Upper lobe of right lung (tissue), 1 donor: ENCODE data around the gene EPN3. TPM values are rescaled to one million over a fixed set of nuclear protein-coding genes. Genes with fewer than 3 reads are reported as not detected.

ENCODE experiments used
- ATAC-seq: fragments of 200-7000 bp; cut with Tn5 transposase; one replicate; pipeline ENCODE4 v1.9.1; 2020; ENCODE audit warnings: mild to moderate bottlenecking, moderate library complexity
- DNase-seq: peaks from one replicate; pipeline ENCODE4 v3.0.0-alpha.2; 2020
- H3K27ac ChIP-seq: fragments of 200-600 bp; one replicate; pipeline ENCODE4 v1.8.0; 2022
- H3K27me3 ChIP-seq: fragments of 200-600 bp; one replicate; pipeline ENCODE4 v1.8.0; 2022; ENCODE audit warnings: mild to moderate bottlenecking
- H3K36me3 ChIP-seq: fragments of 200-600 bp; one replicate; pipeline ENCODE4 v1.8.0; 2022
- H3K4me1 ChIP-seq: fragments of 200-600 bp; one replicate; pipeline ENCODE4 v1.8.0; 2022
- H3K4me3 ChIP-seq: fragments of 200-600 bp; one replicate; pipeline ENCODE4 v1.8.0; 2022; ENCODE audit warnings: mild to moderate bottlenecking
- H3K9me3 ChIP-seq: fragments of 200-600 bp; one replicate; pipeline ENCODE4 v1.8.0; 2022
- intact Hi-C: fragments of 100-400 bp; cut with DNase I; formaldehyde crosslinking; loops from one replicate; pipeline ENCODE4 v1.11.0; 2022
- total RNA-seq: library from RNA; stranded (reverse); fragmentation: NEBNext Ultra II Directional; extraction: Animal tissue kit (Norgen Biotek cat#: 25700); gene quantifications from one replicate; pipeline ENCODE4 v1.2.1, GENCODE V29; 2021
- TF ChIP-seq, protein P1 (sequence below): fragments of 200-600 bp; IDR thresholded peaks from one replicate; pipeline ENCODE4 v1.8.0; 2022; ENCODE audit warnings: antibody characterized with exemption
- donor health status: DM: no; HTN: yes; CAD: no; lungs with severe emphysema.

EPN3 gene
- total RNA-seq, 1 donor from 2014 or later, result 0.09 TPM

DNA sequence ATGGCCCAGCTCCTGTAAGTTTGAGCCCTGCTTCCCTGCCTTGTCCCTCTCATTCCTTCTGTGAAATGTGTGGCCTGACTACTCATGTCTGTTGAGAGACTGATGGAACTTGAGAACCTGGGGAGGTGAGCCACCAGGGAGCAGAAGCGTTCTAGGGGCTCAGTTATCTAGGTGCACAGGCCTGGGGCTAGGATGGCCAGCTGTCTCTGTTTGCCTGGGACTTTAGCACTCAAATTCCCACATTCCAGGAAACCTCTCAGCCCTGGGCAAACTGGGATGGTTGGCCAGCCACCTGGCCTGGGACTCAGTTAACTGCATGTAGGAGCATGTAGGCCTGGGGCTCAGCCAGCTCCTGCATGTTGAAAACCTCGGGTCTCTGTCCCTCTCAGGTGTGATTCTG lies 9.3 kb upstream of the EPN3 start:
- TF ChIP-seq, protein P1, sequence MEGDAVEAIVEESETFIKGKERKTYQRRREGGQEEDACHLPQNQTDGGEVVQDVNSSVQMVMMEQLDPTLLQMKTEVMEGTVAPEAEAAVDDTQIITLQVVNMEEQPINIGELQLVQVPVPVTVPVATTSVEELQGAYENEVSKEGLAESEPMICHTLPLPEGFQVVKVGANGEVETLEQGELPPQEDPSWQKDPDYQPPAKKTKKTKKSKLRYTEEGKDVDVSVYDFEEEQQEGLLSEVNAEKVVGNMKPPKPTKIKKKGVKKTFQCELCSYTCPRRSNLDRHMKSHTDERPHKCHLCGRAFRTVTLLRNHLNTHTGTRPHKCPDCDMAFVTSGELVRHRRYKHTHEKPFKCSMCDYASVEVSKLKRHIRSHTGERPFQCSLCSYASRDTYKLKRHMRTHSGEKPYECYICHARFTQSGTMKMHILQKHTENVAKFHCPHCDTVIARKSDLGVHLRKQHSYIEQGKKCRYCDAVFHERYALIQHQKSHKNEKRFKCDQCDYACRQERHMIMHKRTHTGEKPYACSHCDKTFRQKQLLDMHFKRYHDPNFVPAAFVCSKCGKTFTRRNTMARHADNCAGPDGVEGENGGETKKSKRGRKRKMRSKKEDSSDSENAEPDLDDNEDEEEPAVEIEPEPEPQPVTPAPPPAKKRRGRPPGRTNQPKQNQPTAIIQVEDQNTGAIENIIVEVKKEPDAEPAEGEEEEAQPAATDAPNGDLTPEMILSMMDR, result no peak
- ATAC-seq (no peak), DNase-seq (no peak)
- no peaks in the 10 kb centered on the region for H3K9me3 ChIP-seq
- no peaks in the 10 kb centered on the region for H3K36me3 ChIP-seq
- H3K4me3 ChIP-seq, result no peak overlapping the region
- H3K4me1 ChIP-seq, result no peaks in the 10 kb centered on the region
- intact Hi-C loops, result no loop called here
- no peak overlapping the region for H3K27ac ChIP-seq
- H3K27me3 ChIP-seq, result no peaks in the 10 kb centered on the region

DNA sequence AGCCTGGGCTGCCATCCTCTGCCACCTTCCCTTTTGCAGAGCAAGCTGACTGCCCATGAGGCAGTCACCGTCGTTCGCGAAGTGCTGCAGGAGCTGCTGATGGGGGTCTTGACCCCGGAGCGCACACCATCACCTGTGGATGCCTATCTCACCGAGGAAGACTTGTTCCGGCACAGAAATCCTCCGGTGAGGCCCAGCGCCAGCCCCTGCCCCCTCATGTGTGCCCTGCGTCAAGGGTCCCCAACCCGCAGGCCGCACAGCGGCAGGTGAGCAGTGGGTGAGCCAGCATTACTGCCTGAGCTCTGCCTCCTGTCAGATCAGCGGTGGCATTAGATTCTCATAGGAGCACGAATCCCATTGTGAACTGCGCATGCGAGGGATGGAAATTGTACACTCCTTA lies 7.7 kb upstream of the EPN3 start:
- H3K27ac ChIP-seq, result no peak overlapping the region
- no peak for DNase-seq
- H3K9me3 ChIP-seq, result no peaks in the 10 kb centered on the region
- intact Hi-C loops, result no loop called here
- no peak for ATAC-seq
- H3K27me3 ChIP-seq, result peaks cover 4% of the 10 kb centered on the region
- no peaks in the 10 kb centered on the region for H3K4me1 ChIP-seq
- H3K4me3 ChIP-seq, result no peak overlapping the region
- TF ChIP-seq, protein P1, result no peak
- H3K36me3 ChIP-seq, result no peaks in the 10 kb centered on the region

DNA sequence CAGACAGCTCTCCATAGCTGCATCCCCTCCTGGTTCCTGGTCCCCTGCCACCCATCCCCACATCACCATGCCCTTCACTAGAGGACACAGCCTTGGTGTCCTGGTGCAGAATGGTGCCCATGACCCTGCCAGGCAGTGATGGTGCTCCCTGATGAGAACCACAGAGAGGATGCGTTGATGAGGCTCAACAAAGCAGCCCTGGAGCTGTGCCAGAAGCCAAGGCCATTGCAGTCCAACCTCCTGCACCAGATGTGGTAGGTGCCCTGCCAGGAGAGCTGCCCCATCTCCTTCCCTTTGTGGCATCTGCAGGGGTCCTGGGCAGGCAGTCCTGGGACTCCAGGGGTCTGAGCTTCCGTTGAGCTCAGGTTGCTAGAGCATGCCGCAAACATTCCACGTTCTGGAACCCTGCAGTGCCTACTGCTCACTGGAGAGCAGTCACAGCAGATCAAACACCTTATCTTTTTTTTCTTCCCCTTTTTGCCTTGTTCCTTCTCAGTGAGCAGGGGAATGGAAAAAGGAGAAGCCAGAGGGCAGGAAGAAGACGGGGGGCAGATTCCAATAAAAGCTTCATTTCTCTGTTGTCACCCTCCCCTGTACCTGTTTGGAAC lies 5.3 kb upstream of the EPN3 start:
- ATAC-seq, result peak; percentile 15
- Histone ChIP-seq H3K36me3 (no peaks in the 10 kb centered on the region), H3K27ac (no peak overlapping the region), H3K4me1 (peaks cover 1% of the 10 kb centered on the region), H3K4me3 (no peak overlapping the region), H3K27me3 (peaks cover 13% of the 10 kb centered on the region), H3K9me3 (no peaks in the 10 kb centered on the region)
- intact Hi-C loops, result no loop called here
- TF ChIP-seq, protein P1, result no peak
- DNase-seq, result no peak

DNA sequence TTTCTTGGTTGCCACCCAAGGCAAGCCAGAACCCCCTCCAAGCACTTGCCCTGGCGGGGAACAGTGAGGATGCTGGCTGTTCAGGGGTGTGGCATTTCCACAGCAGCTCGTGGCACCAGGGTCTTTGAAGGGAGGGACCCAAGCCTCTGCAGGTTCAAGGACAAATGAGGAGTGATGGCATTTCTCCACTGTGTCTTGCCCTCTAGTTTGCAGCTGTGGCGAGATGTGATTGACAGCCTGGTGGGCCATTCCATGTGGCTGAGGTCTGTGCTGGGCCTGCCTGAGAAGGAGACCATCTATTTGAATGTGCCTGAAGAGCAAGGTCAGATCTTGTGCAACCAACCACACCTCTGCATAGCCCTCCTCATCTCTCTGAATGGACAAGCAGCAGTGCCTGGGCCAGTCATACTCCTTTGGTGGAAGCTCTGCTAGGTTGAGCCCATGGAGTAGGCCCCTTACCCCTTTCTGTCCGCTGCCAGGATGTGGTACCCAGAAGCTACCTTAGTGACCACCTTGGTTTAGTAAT lies 4.5 kb upstream of the EPN3 start:
- no peak for ATAC-seq
- no peak for DNase-seq
- no peak overlapping the region for H3K27ac ChIP-seq
- peaks cover 8% of the 10 kb centered on the region for H3K4me1 ChIP-seq
- intact Hi-C loops, result no loop called here
- H3K4me3 ChIP-seq, result no peak overlapping the region
- H3K9me3 ChIP-seq, result no peaks in the 10 kb centered on the region
- TF ChIP-seq, protein P1, result no peak
- H3K36me3 ChIP-seq, result no peaks in the 10 kb centered on the region
- H3K27me3 ChIP-seq, result peaks cover 20% of the 10 kb centered on the region

DNA sequence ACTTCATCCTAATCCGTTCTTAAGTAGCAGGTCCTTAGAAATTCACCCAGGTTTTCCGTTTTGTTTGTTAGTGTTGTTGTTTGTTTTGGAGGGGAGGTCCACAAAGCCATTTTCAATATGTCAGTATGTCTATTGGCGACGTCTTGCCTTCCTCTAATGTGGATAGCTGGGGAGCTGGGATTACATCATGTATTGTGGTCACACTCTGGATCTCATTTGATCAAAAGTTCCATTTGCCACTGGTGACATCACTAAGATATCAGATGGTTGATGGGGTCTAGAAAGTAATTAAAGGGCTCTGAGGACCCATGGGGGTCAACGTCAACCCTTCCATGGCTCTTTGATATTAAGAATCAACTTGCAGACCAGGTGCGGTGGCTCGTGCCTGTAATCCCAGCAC lies 2.7 kb upstream of the EPN3 start:
- ATAC-seq, result no peak
- DNase-seq, result no peak
- Histone ChIP-seq H3K36me3 (no peaks in the 10 kb centered on the region), H3K27me3 (peaks cover 25% of the 10 kb centered on the region), H3K4me3 (no peak overlapping the region), H3K9me3 (no peaks in the 10 kb centered on the region), H3K4me1 (peaks cover 17% of the 10 kb centered on the region), H3K27ac (no peak overlapping the region)
- intact Hi-C loops, result no loop called here
- TF ChIP-seq, protein P1, result no peak
